Bronchial epithelial cell (primary cell): ENCODE results near the gene RPL37. TPM values are rescaled to one million over a fixed set of nuclear protein-coding genes. Genes with fewer than 3 reads are reported as not detected.

Experiments
- DNase-seq: peaks from one replicate; pipeline ENCODE4 v3.0.0-alpha.2; 2010; ENCODE audit warnings: low read depth
- FAIRE-seq: peaks from 2 replicates; lab custom pipeline; 2011; peaks lifted over from hg19 to GRCh38; lab: Jason Lieb, UNC
- H3K27me3 ChIP-seq: 2 replicates; pipeline ENCODE4 v1.5.1; 2011; ENCODE audit warnings: low read length; ENCODE audit not compliant: control insufficient read depth, insufficient read depth
- H3K36me3 ChIP-seq: 2 replicates; pipeline ENCODE4 v1.5.1; 2011; ENCODE audit warnings: low read length; ENCODE audit not compliant: control insufficient read depth, insufficient read depth
- H3K4me3 ChIP-seq: 2 replicates; pipeline ENCODE4 v1.5.1; 2011; ENCODE audit warnings: mild to moderate bottlenecking, low read depth, low read length, control low read depth
- total RNA-seq: library from RNA; depleted of rRNA; stranded (reverse); fragments of >200 nt; gene quantifications from 2 replicates; pipeline ENCODE4 v1.2.1, GENCODE V29; 2014
- TF ChIP-seq, protein P1 (sequence below): IDR thresholded peaks from 2 replicates; pipeline ENCODE4 v1.5.1; 2011; ENCODE audit warnings: mild to moderate bottlenecking, moderate library complexity, low read length, control low read depth, inconsistent platforms; ENCODE audit not compliant: insufficient read depth, severe bottlenecking

Gene RPL37
- total RNA-seq, 1 donor from 2014 or later, result 264 TPM

DNA sequence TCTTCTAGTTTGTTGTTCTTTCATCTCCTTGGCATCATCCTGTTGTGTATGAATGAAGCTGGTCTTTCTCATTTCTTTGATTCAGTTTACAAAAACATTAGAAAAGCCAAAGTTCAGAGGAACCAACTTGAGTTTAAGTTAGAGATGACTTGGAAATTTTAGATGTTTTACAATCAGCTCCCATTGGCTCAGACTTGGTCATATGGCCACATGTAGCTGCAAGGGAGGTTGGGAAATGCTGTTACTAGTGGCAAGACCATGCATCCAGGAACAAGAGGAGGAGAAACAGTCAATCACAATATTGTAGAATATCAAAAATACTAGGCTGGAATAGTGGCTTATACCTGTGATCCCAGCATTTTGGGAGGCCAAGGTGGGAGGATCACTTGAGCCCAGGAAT lies 25.7 kb upstream of the RPL37 start:
- H3K27me3 ChIP-seq, result no peaks in the 10 kb centered on the region
- H3K36me3 ChIP-seq, result no peaks in the 10 kb centered on the region
- FAIRE-seq (no peak), DNase-seq (no peak)
- H3K4me3 ChIP-seq, result no peak overlapping the region
- TF ChIP-seq, protein P1, sequence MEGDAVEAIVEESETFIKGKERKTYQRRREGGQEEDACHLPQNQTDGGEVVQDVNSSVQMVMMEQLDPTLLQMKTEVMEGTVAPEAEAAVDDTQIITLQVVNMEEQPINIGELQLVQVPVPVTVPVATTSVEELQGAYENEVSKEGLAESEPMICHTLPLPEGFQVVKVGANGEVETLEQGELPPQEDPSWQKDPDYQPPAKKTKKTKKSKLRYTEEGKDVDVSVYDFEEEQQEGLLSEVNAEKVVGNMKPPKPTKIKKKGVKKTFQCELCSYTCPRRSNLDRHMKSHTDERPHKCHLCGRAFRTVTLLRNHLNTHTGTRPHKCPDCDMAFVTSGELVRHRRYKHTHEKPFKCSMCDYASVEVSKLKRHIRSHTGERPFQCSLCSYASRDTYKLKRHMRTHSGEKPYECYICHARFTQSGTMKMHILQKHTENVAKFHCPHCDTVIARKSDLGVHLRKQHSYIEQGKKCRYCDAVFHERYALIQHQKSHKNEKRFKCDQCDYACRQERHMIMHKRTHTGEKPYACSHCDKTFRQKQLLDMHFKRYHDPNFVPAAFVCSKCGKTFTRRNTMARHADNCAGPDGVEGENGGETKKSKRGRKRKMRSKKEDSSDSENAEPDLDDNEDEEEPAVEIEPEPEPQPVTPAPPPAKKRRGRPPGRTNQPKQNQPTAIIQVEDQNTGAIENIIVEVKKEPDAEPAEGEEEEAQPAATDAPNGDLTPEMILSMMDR, result no peak

- peak; percentile 33 for DNase-seq
- no peak overlapping the region for H3K4me3 ChIP-seq
- FAIRE-seq, result peak; percentile 60
Measured at GRCh38 chr5:40853632-40854192, 18.7 kb upstream of the RPL37 start.

GRCh38 chr5:40847525-40847924 lies 12.5 kb upstream of the RPL37 start:
- DNase-seq, result no peak
- H3K36me3 ChIP-seq, result peaks cover 3% of the 10 kb centered on the region
- H3K4me3 ChIP-seq, result no peak overlapping the region
- no peaks in the 10 kb centered on the region for H3K27me3 ChIP-seq
- TF ChIP-seq, protein P1, result no peak
- no peak for FAIRE-seq

More at GRCh38 chr5:40853632-40854192, 18.7 kb upstream of the RPL37 start:
- TF ChIP-seq, protein P1, result no peak
- peaks cover 2% of the 10 kb centered on the region for H3K36me3 ChIP-seq
- H3K27me3 ChIP-seq, result no peaks in the 10 kb centered on the region

- FAIRE-seq (no peak), DNase-seq (no peak)
- Histone ChIP-seq H3K4me3 (no peak overlapping the region), H3K36me3 (peaks cover 1% of the 10 kb centered on the region), H3K27me3 (no peaks in the 10 kb centered on the region)
- TF ChIP-seq, protein P1, result no peak
Measured at GRCh38 chr5:40846371-40846770, 11.3 kb upstream of the RPL37 start.

- DNase-seq (no peak), FAIRE-seq (no peak)
- Histone ChIP-seq H3K4me3 (no peak overlapping the region), H3K27me3 (no peaks in the 10 kb centered on the region), H3K36me3 (peaks cover 1% of the 10 kb centered on the region)
- TF ChIP-seq, protein P1, result no peak
Measured at GRCh38 chr5:40844565-40844964, 9.5 kb upstream of the RPL37 start.

GRCh38 chr5:40842351-40842750 lies 7.3 kb upstream of the RPL37 start:
- Histone ChIP-seq H3K4me3 (peak overlapping the region; percentile 46), H3K27me3 (no peaks in the 10 kb centered on the region), H3K36me3 (peaks cover 1% of the 10 kb centered on the region)
- DNase-seq, result peak; percentile 85
- TF ChIP-seq, protein P1, result no peak
- no peak for FAIRE-seq
